SK-N-SH treated with all-trans-retinoic acid at 6 μM for 48 hours (cell line): Measurements from ENCODE around the gene CNTN4.

Experiments used
- ATAC-seq: fragments of 200-7000 bp; cut with Tn5 transposase; 3 replicates; pipeline ENCODE4 v1.9.1; 2020; ENCODE audit warnings: mild to moderate bottlenecking, moderate library complexity
- ARNTL ChIP-seq: fragments of 450-650 bp; formaldehyde crosslinking; IDR thresholded peaks from 2 replicates; pipeline ENCODE4 v1.5.0; 2020; ENCODE audit warnings: low read depth, mild to moderate bottlenecking, moderate library complexity, borderline replicate concordance
- BACH2 ChIP-seq: fragments of 250-450 bp; sonication (Bioruptor Pico); IDR thresholded peaks from 2 replicates; pipeline ENCODE4 v1.9.0; 2021; ENCODE audit warnings: mild to moderate bottlenecking, borderline replicate concordance
- CSRNP3 ChIP-seq: fragments of 250-450 bp; sonication (Bioruptor Pico); IDR thresholded peaks from 2 replicates; pipeline ENCODE4 v1.5.1; 2021; ENCODE audit warnings: mild to moderate bottlenecking, moderate library complexity
- ESRRG ChIP-seq: fragments of 250-450 bp; sonication (Bioruptor Pico); IDR thresholded peaks from 2 replicates; pipeline ENCODE4 v1.6.1; 2021; ENCODE audit warnings: mild to moderate bottlenecking
- GLIS3 ChIP-seq: fragments of 250-450 bp; sonication (Bioruptor Pico); IDR thresholded peaks from 2 replicates; pipeline ENCODE4 v1.5.0; 2020; ENCODE audit warnings: mild to moderate bottlenecking, moderate library complexity
- OSR1 ChIP-seq: fragments of 250-450 bp; sonication (Bioruptor Pico); IDR thresholded peaks from 2 replicates; pipeline ENCODE4 v1.8.0; 2022; ENCODE audit warnings: moderate library complexity, mild to moderate bottlenecking, inconsistent platforms
- RARB ChIP-seq: fragments of 250-450 bp; sonication (Bioruptor Pico); IDR thresholded peaks from 2 replicates; pipeline ENCODE4 v1.8.0; 2021; ENCODE audit warnings: mild to moderate bottlenecking, moderate library complexity
- SNAI2 ChIP-seq: fragments of 250-450 bp; sonication (Bioruptor Pico); IDR thresholded peaks from 2 replicates; pipeline ENCODE4 v1.5.0; 2020; ENCODE audit warnings: mild to moderate bottlenecking, moderate library complexity
- TCF4 ChIP-seq: fragments of 250-450 bp; sonication (Bioruptor Pico); IDR thresholded peaks from 2 replicates; pipeline ENCODE4 v1.8.0; 2021; ENCODE audit warnings: mild to moderate bottlenecking, moderate library complexity, borderline replicate concordance
- TOX ChIP-seq: fragments of 250-450 bp; sonication (Bioruptor Pico); IDR thresholded peaks from 2 replicates; pipeline ENCODE4 v1.8.0; 2021; ENCODE audit warnings: mild to moderate bottlenecking, moderate library complexity, borderline replicate concordance
- TSHZ2 ChIP-seq: fragments of 250-450 bp; sonication (Bioruptor Pico); IDR thresholded peaks from 2 replicates; pipeline ENCODE4 v1.5.0; 2020; ENCODE audit warnings: mild to moderate bottlenecking, moderate library complexity
- ZC3H10 ChIP-seq: fragments of 250-450 bp; sonication (Bioruptor Pico); IDR thresholded peaks from 2 replicates; pipeline ENCODE4 v1.5.1; 2021; ENCODE audit warnings: mild to moderate bottlenecking, moderate library complexity
- ZFP3 ChIP-seq: fragments of 250-450 bp; sonication (Bioruptor Pico); IDR thresholded peaks from 2 replicates; pipeline ENCODE4 v1.5.0; 2020; ENCODE audit warnings: mild to moderate bottlenecking, moderate library complexity
- ZFP30 ChIP-seq: fragments of 450-650 bp; formaldehyde crosslinking; IDR thresholded peaks from 2 replicates; pipeline ENCODE4 v1.5.0; 2022; ENCODE audit warnings: mild to moderate bottlenecking, moderate library complexity
- ZNF565 ChIP-seq: fragments of 450-650 bp; formaldehyde crosslinking; conservative IDR thresholded peaks from 2 replicates; pipeline ENCODE4 v1.5.0; 2020; ENCODE audit warnings: low read depth, mild to moderate bottlenecking, moderate library complexity
- ZNF70 ChIP-seq: fragments of 450-650 bp; formaldehyde crosslinking; IDR thresholded peaks from 2 replicates; pipeline ENCODE4 v1.5.0; 2020; ENCODE audit warnings: mild to moderate bottlenecking, moderate library complexity
- TF ChIP-seq, protein P1 (sequence below): fragments of 250-450 bp; sonication (Bioruptor Pico); IDR thresholded peaks from 2 replicates; pipeline ENCODE4 v1.5.1; 2020; ENCODE audit warnings: low read depth, mild to moderate bottlenecking, moderate library complexity
- TF ChIP-seq, protein P2 (sequence below): fragments of 250-450 bp; sonication (Bioruptor Pico); IDR thresholded peaks from 2 replicates; pipeline ENCODE4 v1.8.0; 2021; ENCODE audit warnings: low read depth, mild to moderate bottlenecking, moderate library complexity, borderline replicate concordance
- TF ChIP-seq, protein P3 (sequence below): fragments of 250-450 bp; sonication (Bioruptor Pico); IDR thresholded peaks from 2 replicates; pipeline ENCODE4 v1.8.0; 2020; ENCODE audit warnings: mild to moderate bottlenecking, moderate library complexity, borderline replicate concordance

Gene CNTN4

GRCh38 chr3:3087279-3087678 is 988.6 kb downstream of the CNTN4 start (continued):
- TF ChIP-seq TSHZ2 (CRISPR knock-in tag) (no peak), BACH2 (CRISPR knock-in tag) (peak; percentile 53; the same call in 1 of the 2 replicates), ZNF565 (CRISPR knock-in tag) (no peak), CSRNP3 (peak; percentile 63; the same call in 1 of the 2 replicates)

GRCh38 chr3:3087716-3088465 is 989.2 kb downstream of the CNTN4 start:
- no peak for ATAC-seq
- TF ChIP-seq OSR1 (CRISPR knock-in tag) (no peak), GLIS3 (CRISPR knock-in tag) (no peak), SNAI2 (CRISPR knock-in tag) (no peak), ARNTL (CRISPR knock-in tag) (no peak), ZFP30 (no peak), ZNF70 (CRISPR knock-in tag) (no peak), TCF4 (CRISPR knock-in tag) (no peak), RARB (CRISPR knock-in tag) (no peak), ESRRG (no peak), BACH2 (CRISPR knock-in tag) (no peak), ZNF565 (CRISPR knock-in tag) (no peak), TSHZ2 (CRISPR knock-in tag) (no peak), ZFP3 (CRISPR knock-in tag) (no peak), TOX (no peak), ZC3H10 (CRISPR knock-in tag) (no peak)
- TF ChIP-seq, protein P1, sequence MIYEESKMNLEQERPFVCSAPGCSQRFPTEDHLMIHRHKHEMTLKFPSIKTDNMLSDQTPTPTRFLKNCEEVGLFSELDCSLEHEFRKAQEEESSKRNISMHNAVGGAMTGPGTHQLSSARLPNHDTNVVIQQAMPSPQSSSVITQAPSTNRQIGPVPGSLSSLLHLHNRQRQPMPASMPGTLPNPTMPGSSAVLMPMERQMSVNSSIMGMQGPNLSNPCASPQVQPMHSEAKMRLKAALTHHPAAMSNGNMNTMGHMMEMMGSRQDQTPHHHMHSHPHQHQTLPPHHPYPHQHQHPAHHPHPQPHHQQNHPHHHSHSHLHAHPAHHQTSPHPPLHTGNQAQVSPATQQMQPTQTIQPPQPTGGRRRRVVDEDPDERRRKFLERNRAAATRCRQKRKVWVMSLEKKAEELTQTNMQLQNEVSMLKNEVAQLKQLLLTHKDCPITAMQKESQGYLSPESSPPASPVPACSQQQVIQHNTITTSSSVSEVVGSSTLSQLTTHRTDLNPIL (CRISPR knock-in tag) = no peak
- TF ChIP-seq, protein P2, sequence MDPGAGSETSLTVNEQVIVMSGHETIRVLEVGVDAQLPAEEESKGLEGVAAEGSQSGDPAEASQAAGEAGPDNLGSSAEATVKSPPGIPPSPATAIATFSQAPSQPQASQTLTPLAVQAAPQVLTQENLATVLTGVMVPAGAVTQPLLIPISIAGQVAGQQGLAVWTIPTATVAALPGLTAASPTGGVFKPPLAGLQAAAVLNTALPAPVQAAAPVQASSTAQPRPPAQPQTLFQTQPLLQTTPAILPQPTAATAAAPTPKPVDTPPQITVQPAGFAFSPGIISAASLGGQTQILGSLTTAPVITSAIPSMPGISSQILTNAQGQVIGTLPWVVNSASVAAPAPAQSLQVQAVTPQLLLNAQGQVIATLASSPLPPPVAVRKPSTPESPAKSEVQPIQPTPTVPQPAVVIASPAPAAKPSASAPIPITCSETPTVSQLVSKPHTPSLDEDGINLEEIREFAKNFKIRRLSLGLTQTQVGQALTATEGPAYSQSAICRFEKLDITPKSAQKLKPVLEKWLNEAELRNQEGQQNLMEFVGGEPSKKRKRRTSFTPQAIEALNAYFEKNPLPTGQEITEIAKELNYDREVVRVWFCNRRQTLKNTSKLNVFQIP = no peak
- TF ChIP-seq, protein P3, sequence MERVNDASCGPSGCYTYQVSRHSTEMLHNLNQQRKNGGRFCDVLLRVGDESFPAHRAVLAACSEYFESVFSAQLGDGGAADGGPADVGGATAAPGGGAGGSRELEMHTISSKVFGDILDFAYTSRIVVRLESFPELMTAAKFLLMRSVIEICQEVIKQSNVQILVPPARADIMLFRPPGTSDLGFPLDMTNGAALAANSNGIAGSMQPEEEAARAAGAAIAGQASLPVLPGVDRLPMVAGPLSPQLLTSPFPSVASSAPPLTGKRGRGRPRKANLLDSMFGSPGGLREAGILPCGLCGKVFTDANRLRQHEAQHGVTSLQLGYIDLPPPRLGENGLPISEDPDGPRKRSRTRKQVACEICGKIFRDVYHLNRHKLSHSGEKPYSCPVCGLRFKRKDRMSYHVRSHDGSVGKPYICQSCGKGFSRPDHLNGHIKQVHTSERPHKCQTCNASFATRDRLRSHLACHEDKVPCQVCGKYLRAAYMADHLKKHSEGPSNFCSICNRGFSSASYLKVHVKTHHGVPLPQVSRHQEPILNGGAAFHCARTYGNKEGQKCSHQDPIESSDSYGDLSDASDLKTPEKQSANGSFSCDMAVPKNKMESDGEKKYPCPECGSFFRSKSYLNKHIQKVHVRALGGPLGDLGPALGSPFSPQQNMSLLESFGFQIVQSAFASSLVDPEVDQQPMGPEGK (CRISPR knock-in tag) = no peak
- TF ChIP-seq, all 23 proteins: peak for 0
